Thyroid gland (tissue), 4 donors: Measurements from ENCODE around the gene PDE6A.

Source experiments
- POLR2A ChIP-seq, 2 donors: fragments of 450-650 bp; IDR thresholded peaks; one replicate each; pipeline ENCODE4 v1.6.1; 2017; ENCODE audit warnings: antibody characterized with exemption in 2 of 2, mild to moderate bottlenecking in 2 of 2, moderate library complexity in 1 of 2
- TF ChIP-seq, protein P1 (sequence below), 6 experiments: fragments of 200-600 bp in 3 of 6; fragments of 450-650 bp in 3 of 6; sonication (generic) in 3 of 6; IDR thresholded peaks; one replicate each; pipeline ENCODE4 v1.5.1; 2016 to 2019; ENCODE audit warnings: antibody characterized with exemption in 6 of 6, mild to moderate bottlenecking in 2 of 6, inconsistent platforms in 1 of 6, moderate library complexity in 1 of 6

DNA sequence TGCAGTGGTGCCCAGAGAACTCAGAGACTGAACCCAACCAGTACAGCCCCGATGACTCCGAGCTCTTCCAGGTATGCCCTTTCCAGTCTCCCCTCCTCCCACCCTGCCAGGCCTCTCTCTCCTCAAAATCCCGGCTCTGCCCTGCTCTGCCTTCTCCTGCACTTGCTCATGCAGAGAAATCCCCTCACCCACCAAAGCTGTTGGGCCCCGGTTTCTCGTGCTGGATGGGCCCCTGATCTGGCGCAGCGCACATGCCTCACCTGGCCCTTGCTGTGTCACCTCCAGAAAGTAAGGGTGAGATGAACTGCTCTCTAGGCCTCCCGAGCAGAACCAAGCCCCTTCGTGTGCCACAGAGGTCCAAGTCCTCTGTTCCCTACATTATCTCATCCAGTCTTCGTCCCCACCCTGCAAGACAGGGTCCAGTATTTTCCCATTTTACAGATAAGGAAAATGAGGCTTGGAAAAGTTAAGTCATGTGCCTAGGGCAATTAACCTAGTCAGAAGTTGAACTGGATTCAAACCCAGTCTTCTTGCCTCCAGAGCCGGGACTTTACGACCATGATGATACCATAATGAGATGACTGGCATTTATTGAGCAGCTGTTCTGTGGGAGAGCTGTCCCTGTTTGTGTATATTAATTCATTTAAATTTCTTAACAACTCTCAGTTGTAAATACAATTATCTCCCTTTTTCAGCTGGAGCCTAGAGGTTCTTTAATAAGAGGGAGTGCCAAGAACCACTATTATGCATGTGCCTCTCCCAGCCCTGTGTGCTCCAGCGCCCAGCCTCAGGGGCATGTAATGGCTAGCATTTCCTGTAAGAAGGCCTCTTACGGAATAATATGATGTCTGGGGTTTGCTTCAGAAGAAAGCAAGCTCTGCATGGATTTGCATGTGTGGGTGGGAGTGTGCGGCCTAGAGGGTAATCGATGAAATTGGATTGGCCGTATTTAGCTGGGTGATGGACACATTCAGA lies 123.8 kb downstream of the PDE6A start:
- TF ChIP-seq, protein P1, sequence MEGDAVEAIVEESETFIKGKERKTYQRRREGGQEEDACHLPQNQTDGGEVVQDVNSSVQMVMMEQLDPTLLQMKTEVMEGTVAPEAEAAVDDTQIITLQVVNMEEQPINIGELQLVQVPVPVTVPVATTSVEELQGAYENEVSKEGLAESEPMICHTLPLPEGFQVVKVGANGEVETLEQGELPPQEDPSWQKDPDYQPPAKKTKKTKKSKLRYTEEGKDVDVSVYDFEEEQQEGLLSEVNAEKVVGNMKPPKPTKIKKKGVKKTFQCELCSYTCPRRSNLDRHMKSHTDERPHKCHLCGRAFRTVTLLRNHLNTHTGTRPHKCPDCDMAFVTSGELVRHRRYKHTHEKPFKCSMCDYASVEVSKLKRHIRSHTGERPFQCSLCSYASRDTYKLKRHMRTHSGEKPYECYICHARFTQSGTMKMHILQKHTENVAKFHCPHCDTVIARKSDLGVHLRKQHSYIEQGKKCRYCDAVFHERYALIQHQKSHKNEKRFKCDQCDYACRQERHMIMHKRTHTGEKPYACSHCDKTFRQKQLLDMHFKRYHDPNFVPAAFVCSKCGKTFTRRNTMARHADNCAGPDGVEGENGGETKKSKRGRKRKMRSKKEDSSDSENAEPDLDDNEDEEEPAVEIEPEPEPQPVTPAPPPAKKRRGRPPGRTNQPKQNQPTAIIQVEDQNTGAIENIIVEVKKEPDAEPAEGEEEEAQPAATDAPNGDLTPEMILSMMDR (IDR thresholded peaks at IDR 0.05): no peak
- no peak for TF ChIP-seq POLR2A (IDR thresholded peaks at IDR 0.05)
